HUES64 (cell line): Measurements from ENCODE around the gene AJM1.
A peak's percentile ranks its signal among the peaks of the same experiment; 100 is the strongest.
"Not testable (repeated sequence)": the region's sequence is repeated elsewhere in the genome, so short reads cannot be mapped to it uniquely, and the experiment has no call there.

ENCODE experiments used
- H3K27ac ChIP-seq: 2 replicates; pipeline ENCODE4 v1.7.0; 2013; ENCODE audit warnings: low read depth, low read length, inconsistent platforms
- H3K27me3 ChIP-seq: 2 replicates; pipeline ENCODE4 v1.6.1; 2013; ENCODE audit warnings: mild to moderate bottlenecking, low read length; ENCODE audit not compliant: insufficient read depth
- H3K36me3 ChIP-seq: 2 replicates; pipeline ENCODE4 v1.6.1; 2013; ENCODE audit warnings: mild to moderate bottlenecking, low read length; ENCODE audit not compliant: insufficient read depth
- H3K4me1 ChIP-seq: 2 replicates; pipeline ENCODE4 v1.6.1; 2013; ENCODE audit warnings: mild to moderate bottlenecking, low read length, moderate library complexity; ENCODE audit not compliant: insufficient read depth
- H3K4me3 ChIP-seq: 2 replicates; pipeline ENCODE4 v1.5.1; 2013; ENCODE audit warnings: mild to moderate bottlenecking, low read length, moderate library complexity
- H3K9ac ChIP-seq: 2 replicates; pipeline ENCODE4 v1.6.1; 2013; ENCODE audit warnings: mild to moderate bottlenecking, low read depth, low read length
- H3K9me3 ChIP-seq: 2 replicates; pipeline ENCODE4 v1.6.1; 2013; ENCODE audit warnings: low read depth, low read length; ENCODE audit not compliant: insufficient read depth
- WGBS: fragments of 150-250, 120-280 bp; methylation state at CpG from one replicate; pipeline ENCODE4 v1.1.7; 2013; ENCODE audit warnings: missing lambda C conversion rate; 5-methylcytosine and 5-hydroxymethylcytosine counted together

Gene AJM1

GRCh38 chr9:136841646-136842379 lies 465 bp upstream of the AJM1 start:
- H3K9me3 ChIP-seq, H3K4me3 ChIP-seq, H3K4me1 ChIP-seq, H3K9ac ChIP-seq, H3K27me3 ChIP-seq: not testable (repeated sequence)
- Histone ChIP-seq H3K36me3 (peaks cover 13% of the 10 kb centered on the region), H3K27ac (peak overlapping the region; percentile 49; the same call in 1 of the 2 replicates)
- 61% methylated on average over 16 of the region's 16 CpGs for WGBS

DNA sequence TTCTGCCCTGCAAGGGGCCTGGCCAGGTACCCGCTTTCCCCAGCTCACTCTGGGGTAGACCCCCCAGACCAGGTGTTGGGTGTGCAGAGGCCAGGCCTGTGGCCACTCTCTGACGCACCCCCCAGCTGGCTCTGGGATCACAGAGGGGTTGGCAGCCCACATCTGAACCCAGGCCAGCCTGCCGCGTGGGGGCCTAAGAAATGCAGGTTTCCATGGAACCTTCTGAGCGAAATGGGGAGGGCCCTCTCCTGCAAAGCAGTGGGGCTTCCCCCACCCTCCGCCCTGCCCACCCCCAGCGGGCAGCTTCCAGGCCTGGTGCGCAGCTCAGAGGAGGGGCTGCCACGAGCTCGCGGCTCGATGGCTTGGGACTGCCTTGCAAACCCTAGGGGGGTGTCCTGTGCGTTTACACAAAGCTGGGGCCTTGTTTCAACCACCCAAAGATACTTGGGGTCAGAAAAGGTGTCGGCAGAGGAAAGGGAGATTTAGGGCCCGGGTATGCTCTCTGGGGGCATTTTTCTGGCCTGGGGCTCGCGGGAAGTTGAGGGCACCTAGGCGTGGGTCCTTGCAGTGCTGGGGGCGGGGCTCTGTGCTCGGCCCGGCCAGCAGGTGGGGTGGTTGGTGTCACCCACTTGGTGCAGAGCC lies 1.0 kb downstream of the AJM1 start:
- not testable (repeated sequence) for H3K27me3 ChIP-seq, H3K9ac ChIP-seq, H3K9me3 ChIP-seq, H3K27ac ChIP-seq, H3K4me3 ChIP-seq, H3K4me1 ChIP-seq
- WGBS, result 59% methylated on average over 21 of the region's 21 CpGs
- H3K36me3 ChIP-seq, result peaks cover 13% of the 10 kb centered on the region

GRCh38 chr9:136843801-136844740 lies 1.8 kb downstream of the AJM1 start:
- peaks cover 11% of the 10 kb centered on the region for H3K36me3 ChIP-seq
- not testable (repeated sequence) for H3K27me3 ChIP-seq, H3K9me3 ChIP-seq, H3K9ac ChIP-seq, H3K27ac ChIP-seq, H3K4me1 ChIP-seq, H3K4me3 ChIP-seq
- WGBS, result 56% methylated on average over 99 of the region's 99 CpGs

DNA sequence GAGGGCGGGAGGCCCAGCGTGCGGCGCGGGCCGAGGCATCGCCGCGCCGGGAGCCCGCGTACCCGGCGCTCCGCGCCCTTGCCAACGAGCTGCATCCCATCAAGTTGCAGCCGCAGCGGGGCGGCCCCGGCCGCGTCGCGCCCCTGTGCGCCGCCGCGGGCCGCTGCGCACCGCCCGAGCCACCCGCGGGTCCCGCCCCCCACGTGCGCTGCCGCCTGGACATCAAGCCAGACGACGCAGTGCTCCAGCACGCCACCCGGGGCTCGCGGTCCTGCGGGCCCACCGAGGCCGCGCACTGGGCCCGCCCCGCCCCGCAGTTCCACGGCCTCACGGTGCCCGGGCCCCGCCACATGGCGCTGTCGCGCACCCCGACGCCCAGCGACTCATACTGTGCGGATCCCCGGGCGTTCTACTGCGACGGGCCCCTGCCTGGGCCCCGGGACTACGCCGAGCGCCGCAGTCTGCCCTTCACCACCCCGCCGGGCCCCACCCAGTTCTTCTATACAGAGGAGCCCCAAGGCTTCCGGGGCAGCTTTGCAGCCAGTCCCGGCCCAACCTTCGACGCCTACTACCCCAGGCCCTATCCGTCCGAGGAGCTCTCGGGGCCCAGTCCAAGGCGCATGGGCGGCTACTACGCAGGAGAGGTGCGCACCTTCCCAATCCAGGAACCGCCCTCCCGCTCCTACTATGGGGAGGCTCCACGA lies 2.6 kb downstream of the AJM1 start:
- H3K27me3 ChIP-seq, result peaks cover 5% of the 10 kb centered on the region
- WGBS, result 82% methylated on average over 88 of the region's 88 CpGs
- peaks cover 9% of the 10 kb centered on the region; the same call in 1 of the 2 replicates for H3K4me1 ChIP-seq
- H3K4me3 ChIP-seq, result no peak overlapping the region
- peaks cover 3% of the 10 kb centered on the region for H3K36me3 ChIP-seq
- no peaks in the 10 kb centered on the region for H3K9me3 ChIP-seq
- H3K9ac ChIP-seq, result no peak overlapping the region
- H3K27ac ChIP-seq, result no peak overlapping the region

DNA sequence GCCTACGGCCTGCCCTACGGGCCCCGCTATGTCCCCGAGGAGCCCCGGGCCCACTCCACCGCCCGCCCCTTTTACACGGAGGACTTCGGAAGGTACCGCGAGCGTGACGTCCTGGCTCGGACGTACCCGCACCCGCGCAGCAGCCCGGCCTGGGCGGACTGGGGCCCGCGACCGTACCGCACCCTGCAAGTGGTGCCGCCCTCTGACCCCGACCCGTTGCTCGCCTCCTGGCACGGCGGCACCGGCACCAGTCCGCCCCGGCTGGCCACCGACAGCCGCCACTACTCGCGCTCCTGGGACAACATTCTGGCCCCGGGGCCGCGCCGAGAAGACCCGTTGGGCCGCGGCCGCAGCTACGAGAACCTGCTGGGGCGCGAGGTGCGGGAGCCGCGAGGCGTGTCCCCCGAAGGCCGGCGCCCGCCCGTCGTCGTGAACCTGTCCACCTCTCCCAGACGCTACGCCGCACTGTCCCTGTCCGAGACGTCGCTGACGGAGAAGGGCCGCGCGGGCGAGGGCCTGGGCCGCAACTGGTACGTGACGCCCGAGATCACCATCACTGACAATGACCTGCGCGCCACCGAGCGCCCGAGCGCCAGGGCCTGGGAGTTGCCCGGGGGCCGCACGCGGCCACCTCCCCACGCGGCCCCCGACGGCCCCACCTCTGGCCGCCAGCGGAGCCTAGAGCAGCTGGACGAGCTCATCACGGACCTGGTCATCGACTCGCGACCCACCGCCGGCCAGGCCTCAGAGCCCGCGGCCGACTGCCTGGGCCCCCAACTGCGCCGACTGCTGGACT lies 3.4 kb downstream of the AJM1 start:
- peaks cover 9% of the 10 kb centered on the region; the same call in 1 of the 2 replicates for H3K4me1 ChIP-seq
- H3K4me3 ChIP-seq, result no peak overlapping the region
- 96% methylated on average over 102 of the region's 102 CpGs for WGBS

DNA sequence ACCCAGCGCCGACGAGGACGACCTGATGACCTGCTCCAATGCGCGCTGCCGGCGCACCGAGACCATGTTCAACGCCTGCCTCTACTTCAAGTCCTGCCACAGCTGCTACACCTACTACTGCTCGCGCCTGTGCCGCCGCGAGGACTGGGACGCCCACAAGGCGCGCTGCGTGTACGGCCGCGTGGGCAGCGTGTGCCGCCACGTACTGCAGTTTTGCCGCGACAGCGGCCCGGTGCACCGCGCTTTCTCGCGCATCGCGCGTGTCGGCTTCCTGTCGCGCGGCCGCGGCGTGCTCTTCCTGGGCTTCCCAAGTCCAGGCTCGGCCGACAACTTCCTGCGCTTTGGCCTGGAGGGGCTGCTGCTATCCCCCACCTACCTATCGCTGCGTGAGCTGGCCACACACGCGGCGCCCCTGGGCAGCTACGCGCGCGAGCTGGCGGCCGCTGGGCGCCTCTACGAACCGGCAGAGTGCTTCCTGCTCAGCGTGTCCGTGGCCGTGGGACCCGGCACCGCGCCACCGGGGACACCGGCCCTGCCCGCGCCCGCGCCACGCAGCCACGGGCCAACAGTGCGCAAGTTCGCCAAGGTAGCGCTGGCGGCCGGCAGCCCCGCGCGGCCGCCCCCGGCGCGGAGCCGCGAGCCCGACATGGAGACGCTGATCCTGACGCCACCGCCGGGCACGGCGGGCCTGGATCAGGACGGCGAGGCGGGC lies 4.3 kb downstream of the AJM1 start:
- Histone ChIP-seq H3K9ac (peak overlapping the region; percentile 67), H3K27me3 (peaks cover 5% of the 10 kb centered on the region), H3K4me1 (peaks cover 2% of the 10 kb centered on the region; the same call in 1 of the 2 replicates), H3K4me3 (peak overlapping the region; percentile 60), H3K27ac (no peak overlapping the region; the same call in 1 of the 2 replicates), H3K9me3 (no peaks in the 10 kb centered on the region), H3K36me3 (peaks cover 14% of the 10 kb centered on the region)
- WGBS, result 77% methylated on average over 98 of the region's 98 CpGs

More for the DNA sequence above, 3.4 kb downstream of the AJM1 start:
- Histone ChIP-seq H3K27ac (no peak overlapping the region), H3K9ac (no peak overlapping the region), H3K27me3 (peaks cover 5% of the 10 kb centered on the region), H3K9me3 (no peaks in the 10 kb centered on the region), H3K36me3 (peaks cover 5% of the 10 kb centered on the region)

GRCh38 chr9:136847088-136847825 lies 5.0 kb downstream of the AJM1 start:
- H3K9ac ChIP-seq, result peak overlapping the region; percentile 78
- 16% methylated on average over 71 of the region's 75 CpGs for WGBS
- H3K9me3 ChIP-seq, result no peaks in the 10 kb centered on the region
- H3K4me1 ChIP-seq, result no peaks in the 10 kb centered on the region
- peaks cover 17% of the 10 kb centered on the region for H3K36me3 ChIP-seq
- H3K27me3 ChIP-seq, result peaks cover 5% of the 10 kb centered on the region
- peak overlapping the region; percentile 95; the same call in 1 of the 2 replicates for H3K27ac ChIP-seq
- peak overlapping the region; percentile 89 for H3K4me3 ChIP-seq

GRCh38 chr9:136847826-136848392 lies 5.6 kb downstream of the AJM1 start:
- Histone ChIP-seq H3K27me3 (peaks cover 5% of the 10 kb centered on the region), H3K4me1 (no peaks in the 10 kb centered on the region), H3K9me3 (no peaks in the 10 kb centered on the region), H3K4me3 (peak overlapping the region; percentile 89), H3K9ac (peak overlapping the region; percentile 78), H3K27ac (peak overlapping the region; percentile 95; the same call in 1 of the 2 replicates), H3K36me3 (peaks cover 17% of the 10 kb centered on the region)
- 1% methylated on average over 48 of the region's 48 CpGs for WGBS

DNA sequence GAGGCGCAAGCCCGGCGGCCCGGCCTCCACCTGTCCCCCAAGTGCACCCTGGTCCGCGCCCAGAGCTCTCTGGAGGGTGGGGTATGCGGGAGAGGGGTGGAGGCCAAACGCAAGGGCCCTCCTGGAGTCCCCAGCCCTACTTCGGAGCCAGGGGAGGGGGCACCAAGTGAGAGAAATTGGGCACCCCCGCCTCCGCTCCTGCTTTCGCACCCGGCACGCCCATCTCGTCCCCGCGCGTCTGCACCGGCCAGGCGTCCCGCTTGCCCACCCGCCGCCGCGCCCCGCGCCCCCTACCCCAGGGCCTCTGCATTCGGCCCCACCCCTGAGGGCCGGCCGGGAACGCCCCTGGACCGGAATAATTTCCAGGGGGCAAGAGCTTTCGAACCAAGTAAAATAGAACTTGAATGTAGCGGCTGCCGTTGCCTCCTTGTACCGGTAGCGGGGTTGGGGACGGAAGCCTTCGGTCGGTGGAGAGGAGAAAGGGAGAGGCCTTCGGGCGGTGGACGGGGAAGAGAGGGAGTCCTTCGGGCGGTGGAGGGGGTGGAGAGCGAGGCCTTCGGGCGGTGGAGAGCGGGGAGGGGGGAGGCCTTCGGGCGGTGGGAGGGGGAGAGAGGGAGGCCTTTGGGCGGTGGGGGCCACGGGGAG lies 6.2 kb downstream of the AJM1 start:
- peaks cover 17% of the 10 kb centered on the region for H3K36me3 ChIP-seq
- H3K27me3 ChIP-seq, result peaks cover 5% of the 10 kb centered on the region
- H3K9ac ChIP-seq, result peak overlapping the region; percentile 78
- under 1% methylated on average over 53 of the region's 53 CpGs for WGBS
- no peaks in the 10 kb centered on the region for H3K4me1 ChIP-seq
- H3K9me3 ChIP-seq, result no peaks in the 10 kb centered on the region
- H3K27ac ChIP-seq, result peak overlapping the region; percentile 95; the same call in 1 of the 2 replicates
- H3K4me3 ChIP-seq, result peak overlapping the region; percentile 89
